DMS79 treated with DMSO at 0.1 percent for 48 hours (cell line): ENCODE results near the gene MED12L.
"Not testable (repeated sequence)": the region's sequence is repeated elsewhere in the genome, so short reads cannot be mapped to it uniquely, and the experiment has no call there.

Source experiments
- DNase-seq: peaks from one replicate; lab custom pipeline; 2025; lab: John Stamatoyannopoulos, UW

The MED12L gene

GRCh38 chr3:151085227-151085888, at the start of gene MED12L:
TSS of gene MED12L (plus strand) at chr3:151085664. CDS start at chr3:151086927, 1,263 bp downstream.
- DNase-seq = peak; percentile 56

- DNase-seq = no peak
Observed at GRCh38 chr3:151037746-151038477, 47.6 kb upstream of the MED12L start.

- DNase-seq = no peak
Observed at GRCh38 chr3:151044706-151045105, 40.8 kb upstream of the MED12L start.

GRCh38 chr3:151047636-151048035, 37.8 kb upstream of the MED12L start:
- no peak for DNase-seq

- no peak for DNase-seq
Observed at GRCh38 chr3:151051533-151051932, 33.9 kb upstream of the MED12L start.

- DNase-seq = no peak
Observed at GRCh38 chr3:151052346-151052745, 33.1 kb upstream of the MED12L start.

GRCh38 chr3:151052756-151053155, 32.7 kb upstream of the MED12L start:
- DNase-seq = no peak

DNA sequence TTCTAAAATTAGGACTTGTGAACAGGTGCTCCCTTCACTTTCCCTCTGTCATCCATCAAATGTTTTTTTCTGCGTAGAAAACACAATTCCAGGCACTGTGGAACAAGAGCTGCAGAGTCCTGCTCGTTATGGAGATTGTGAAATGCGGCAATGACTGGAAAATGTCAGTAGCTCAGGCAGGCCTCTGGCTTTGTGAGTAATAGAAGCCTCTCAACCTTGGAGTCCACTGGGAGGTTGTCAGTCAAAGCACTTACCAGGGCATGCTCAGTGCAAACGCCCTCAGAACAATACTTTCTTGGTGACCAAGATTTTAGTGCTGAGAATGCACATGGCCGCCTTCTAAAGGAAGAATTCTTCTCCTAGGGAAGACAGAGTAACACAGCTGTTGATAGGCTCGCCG, 26.7 kb upstream of the MED12L start:
- DNase-seq = no peak

- DNase-seq = no peak
Observed at GRCh38 chr3:151062611-151063010, 22.9 kb upstream of the MED12L start.

DNA sequence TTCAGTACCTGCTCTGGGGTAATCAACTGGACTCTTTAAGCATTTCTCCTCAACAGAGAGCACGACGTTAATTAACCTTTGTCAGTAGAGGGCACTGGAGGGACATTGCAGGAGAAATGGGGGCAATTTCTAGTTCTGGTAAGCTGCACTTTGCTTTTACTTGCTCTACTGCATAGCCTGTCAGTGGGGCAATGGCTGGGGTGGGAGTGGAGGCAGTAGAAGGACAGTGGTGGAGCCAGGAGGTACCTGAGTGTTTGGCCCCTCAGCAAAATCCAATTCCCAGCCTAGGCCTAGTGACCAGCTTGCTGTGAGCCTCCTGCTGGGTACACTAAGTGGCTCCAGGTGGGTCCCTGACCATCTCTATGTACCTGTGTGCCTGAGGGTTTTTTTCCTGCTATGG, 18.3 kb upstream of the MED12L start:
- DNase-seq = no peak

DNA sequence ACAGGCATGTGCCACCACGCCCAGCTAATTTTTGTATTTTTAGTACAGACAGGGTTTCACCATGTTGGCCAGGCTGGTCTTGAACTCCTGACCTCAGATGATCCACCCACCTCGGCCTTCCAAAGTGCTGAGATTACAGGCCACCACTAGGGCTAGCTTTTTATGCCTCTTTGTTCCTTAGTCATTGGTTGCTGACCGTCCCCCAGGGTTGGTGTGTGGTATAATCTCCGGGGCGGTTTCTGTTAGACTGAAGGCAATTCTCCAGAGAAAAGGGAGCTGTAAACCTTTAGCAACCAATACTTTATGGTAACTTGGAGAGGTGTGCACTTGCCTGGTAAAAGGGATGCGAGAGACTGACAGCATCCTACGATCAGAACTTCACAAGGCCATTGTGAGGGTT, 12.6 kb upstream of the MED12L start:
- DNase-seq = not testable (repeated sequence)

DNA sequence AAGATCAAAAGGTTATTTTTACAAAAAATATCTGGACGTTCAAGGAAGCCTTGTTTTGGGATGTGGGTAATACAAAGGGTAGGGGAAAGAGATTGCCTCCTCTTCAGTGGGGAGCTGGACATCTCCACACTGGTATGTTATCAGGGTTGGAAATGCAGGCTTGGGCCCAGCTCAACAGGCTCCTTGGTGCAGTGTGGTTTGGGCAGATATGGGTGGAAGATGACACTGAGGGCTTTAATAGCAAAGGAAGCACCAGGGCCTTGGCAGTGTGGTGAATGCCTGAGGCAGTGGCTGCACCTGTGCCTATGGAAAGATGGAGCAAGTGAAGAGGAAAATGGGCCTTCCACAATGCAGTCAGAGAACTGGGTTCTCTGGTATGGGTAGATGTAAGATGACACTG, 11.2 kb upstream of the MED12L start:
- no peak for DNase-seq

DNA sequence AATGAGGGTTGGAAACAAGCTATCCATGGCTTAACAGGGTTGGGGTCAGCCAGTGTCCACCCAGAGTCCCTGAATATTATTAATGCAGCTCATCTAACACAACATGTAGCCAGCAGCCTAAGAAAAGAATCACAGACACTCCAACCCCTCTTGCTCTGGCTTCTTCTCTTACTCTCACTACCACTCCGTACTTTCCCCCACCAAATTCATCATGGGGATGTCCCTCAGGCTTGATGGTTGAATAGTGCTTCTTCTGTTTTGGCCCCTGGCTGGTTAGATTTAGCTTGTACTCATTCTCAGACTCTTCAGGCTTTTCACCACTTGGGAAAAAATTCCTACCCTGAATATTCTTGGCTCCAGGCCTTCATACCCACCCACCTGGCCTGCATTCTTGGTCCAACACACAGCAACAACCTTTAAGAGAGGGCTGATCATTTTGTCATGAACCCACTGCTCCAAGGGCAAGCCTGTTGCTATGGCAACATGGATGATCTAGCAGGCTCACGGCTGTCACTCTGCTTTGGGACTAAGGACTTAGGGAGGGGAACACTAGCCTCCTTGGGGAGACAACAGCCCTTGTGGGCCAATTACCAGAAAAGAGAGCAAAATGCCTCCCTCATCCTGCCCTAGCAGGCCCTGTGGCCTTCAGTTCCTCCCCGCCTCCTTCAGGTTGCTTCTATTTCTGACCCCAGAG, 9.4 kb upstream of the MED12L start:
- DNase-seq = no peak

DNA sequence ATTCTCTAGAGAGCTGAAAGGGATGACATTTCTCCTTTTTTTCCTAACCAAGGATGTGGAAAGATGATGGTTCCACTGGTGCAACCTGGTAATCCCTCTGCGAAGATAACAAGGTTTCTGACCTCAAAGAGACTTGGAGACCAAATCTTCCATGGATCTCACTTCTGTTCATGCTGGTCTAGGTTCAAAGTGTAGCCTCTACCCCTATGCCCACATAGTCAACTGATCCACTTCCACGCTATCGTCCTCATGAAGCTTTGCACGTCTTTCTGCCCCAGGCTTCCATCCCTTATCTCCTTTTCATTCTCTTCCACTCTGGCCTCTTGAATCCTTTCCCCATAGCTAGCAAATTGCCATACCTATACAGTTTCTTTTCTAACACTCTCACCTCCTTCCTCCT, 8.8 kb upstream of the MED12L start:
- no peak for DNase-seq

DNA sequence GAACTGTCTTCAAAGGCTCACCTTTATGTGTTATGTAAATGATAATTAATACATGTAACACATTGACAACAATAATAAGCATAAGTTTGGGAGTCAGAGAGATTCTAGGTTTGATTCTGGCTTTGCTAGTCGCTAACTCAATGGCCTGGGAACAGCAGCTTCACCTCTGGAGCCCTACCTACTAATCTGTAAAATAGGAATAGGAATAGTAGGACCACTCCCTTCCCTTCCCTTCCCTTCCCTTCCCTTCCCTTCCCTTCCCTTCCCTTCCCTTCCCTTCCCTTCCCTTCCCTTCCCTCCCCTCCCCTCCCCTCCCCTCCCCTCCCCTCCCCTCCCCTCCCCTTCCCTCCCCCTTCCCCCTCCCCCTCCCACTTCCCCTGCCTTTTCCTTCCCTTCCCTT, 4.4 kb upstream of the MED12L start:
- DNase-seq = not testable (repeated sequence)

- DNase-seq = no peak
Observed at GRCh38 chr3:151082880-151083838, 2.3 kb upstream of the MED12L start.

DNA sequence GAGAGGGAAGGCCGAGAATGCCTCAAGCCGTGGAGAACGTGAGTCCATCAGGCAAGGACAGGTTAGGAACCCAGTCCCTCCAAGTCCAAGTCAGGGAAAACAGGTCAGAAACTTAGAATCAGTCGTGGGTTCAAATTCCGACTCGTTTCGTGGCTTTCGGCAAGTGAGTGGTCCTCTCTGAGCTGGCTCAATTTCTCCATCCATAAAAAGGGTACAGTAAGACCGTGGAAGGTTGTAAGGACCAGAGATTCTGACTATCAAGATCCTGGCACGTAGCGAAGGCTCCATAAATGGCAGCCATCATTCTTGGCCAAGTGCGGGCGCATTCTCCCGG, 604 bp upstream of the MED12L start:
- DNase-seq = no peak

GRCh38 chr3:151085889-151086483, 522 bp downstream of the MED12L start:
- DNase-seq = no peak

DNA sequence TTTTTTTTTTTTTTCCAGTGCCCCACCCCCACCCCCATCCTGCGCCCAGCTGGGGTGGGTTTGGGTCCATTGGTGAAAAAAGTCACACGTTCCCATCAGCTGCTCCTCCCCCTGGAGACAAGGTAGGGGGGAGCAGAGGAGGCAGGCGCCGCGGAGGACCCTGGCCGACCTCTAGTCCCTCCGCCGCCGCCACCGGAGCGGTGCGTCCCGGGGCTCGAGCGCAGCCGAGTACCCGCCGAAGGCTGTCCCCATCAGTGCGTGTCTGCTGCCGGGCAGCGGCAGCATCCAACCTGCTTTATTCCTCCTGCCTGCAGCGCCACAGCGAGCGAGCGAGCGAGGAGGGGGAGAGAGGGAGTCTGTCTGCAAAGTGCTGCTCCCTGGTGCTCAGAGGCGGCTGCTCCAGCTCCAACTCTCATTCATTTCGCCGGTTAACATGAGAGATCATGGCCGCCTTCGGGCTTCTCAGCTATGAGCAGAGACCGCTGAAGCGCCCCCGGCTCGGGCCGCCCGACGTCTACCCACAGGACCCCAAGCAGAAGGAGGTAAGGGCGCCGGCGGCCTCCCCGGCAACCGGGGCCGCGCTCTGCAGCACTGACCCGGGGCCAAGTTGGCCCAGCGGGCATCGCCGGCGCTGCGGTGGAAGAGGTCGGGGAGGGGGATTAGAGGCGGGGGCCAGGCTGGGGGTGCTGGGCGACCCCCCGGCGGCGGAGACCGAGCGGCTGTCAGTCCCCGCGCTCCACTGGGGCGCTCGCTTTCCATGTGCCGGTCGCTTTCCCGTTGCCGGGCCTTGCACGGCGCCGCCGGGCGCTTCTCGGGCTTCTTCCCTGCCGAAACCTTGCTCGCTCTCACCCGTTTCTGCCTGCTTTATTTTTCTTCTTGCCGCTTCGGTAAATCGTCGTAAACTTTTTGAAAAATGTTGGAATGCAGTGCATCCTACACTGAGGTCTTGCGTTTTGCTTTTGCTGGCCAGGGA, 1.3 kb downstream of the MED12L start:
- peak; percentile 73 for DNase-seq

DNA sequence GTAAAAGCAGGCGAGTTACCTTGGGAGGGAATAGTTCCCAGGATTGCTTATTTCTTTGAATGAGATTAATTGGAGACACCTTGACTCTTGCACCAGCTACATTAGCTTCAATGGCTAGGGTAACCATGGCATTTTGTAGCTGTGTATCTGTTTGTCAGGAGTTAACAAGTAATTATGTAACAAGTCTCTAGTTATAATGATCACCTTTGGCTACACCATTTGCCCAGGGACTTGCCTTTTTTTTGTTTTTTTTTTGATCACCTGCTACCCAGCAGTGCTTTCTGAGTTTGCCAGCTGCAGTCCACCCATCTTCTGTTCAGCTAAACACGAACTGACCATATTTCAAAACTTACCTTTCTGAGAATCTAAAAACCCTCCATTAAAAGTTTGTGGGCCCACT, 2.2 kb downstream of the MED12L start:
- no peak for DNase-seq
